Measurements from ENCODE around the gene SHPK.

The SHPK gene

GRCh38 chr17:3659541-3660111 lies 23.6 kb upstream of the SHPK start:
- FAIRE-seq = no peak

GRCh38 chr17:3658784-3659449 lies 22.9 kb upstream of the SHPK start:
- no peak for FAIRE-seq

- FAIRE-seq = no peak
Measured at GRCh38 chr17:3657874-3658783, 22.1 kb upstream of the SHPK start.

GRCh38 chr17:3657588-3657869 lies 21.5 kb upstream of the SHPK start:
- FAIRE-seq = no peak

- no peak for FAIRE-seq
Measured at GRCh38 chr17:3656755-3657587, 20.9 kb upstream of the SHPK start.

- FAIRE-seq = no peak
Measured at GRCh38 chr17:3656353-3656752, 20.3 kb upstream of the SHPK start.

GRCh38 chr17:3655766-3656165 lies 19.7 kb upstream of the SHPK start:
- FAIRE-seq = no peak

- no peak for FAIRE-seq
Measured at GRCh38 chr17:3647769-3648555, 11.9 kb upstream of the SHPK start.

GRCh38 chr17:3647251-3647650 lies 11.2 kb upstream of the SHPK start:
- FAIRE-seq = no peak

GRCh38 chr17:3645310-3645709 lies 9.3 kb upstream of the SHPK start:
- FAIRE-seq = no peak

- no peak for FAIRE-seq
Measured at GRCh38 chr17:3643889-3644349, 7.9 kb upstream of the SHPK start.

- no peak for FAIRE-seq
Measured at GRCh38 chr17:3641717-3642486, 5.9 kb upstream of the SHPK start.

- no peak for FAIRE-seq
Measured at GRCh38 chr17:3641014-3641413, 5.0 kb upstream of the SHPK start.

GRCh38 chr17:3639981-3640596 lies 4.0 kb upstream of the SHPK start:
- FAIRE-seq = no peak

- no peak for FAIRE-seq
Measured at GRCh38 chr17:3636908-3637373, 891 bp upstream of the SHPK start.

GRCh38 chr17:3635474-3636153 lies 436 bp downstream of the SHPK start:
- no peak for FAIRE-seq

GRCh38 chr17:3632287-3632686 lies 3.8 kb downstream of the SHPK start:
- FAIRE-seq = no peak

GRCh38 chr17:3630781-3631180 lies 5.3 kb downstream of the SHPK start:
- no peak for FAIRE-seq

- FAIRE-seq = no peak
Measured at GRCh38 chr17:3627769-3628167, 8.3 kb downstream of the SHPK start.

Measured in G401.6 (cell line).